GM23248 (cell line): ENCODE results near the gene C2CD4A.

ENCODE experiments used
- EZH2 ChIP-seq: fragments of 200-600 bp; sonication (generic); IDR thresholded peaks from 2 replicates; pipeline ENCODE4 v1.6.1; 2018; ENCODE audit warnings: antibody characterized with exemption, mild to moderate bottlenecking; ENCODE audit not compliant: insufficient read depth, poor library complexity, severe bottlenecking
- EZH2phosphoT487 ChIP-seq: fragments of 200-600 bp; sonication (generic); IDR thresholded peaks from 2 replicates; pipeline ENCODE4 v1.6.1; 2018; ENCODE audit warnings: antibody characterized with exemption, moderate library complexity, mild to moderate bottlenecking, low read depth; ENCODE audit not compliant: insufficient read depth

DNA sequence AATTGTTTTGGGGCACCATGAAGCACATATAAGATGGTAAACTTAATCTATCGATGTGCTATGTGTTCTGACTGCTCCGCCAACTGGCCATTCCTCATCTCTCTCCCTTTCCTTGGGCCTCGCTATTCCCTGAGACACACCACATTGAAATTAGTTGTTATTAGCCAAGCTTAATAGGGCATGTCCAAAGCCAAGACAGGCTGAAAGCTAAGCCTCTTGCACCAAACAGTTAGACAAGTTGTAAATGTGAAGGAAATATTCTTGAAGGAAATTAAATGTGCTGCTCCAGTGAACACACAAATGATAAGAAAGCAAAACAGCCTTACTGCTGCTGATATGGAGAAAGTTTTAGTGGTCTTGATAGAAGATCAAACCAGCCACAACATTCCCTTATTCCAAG is 39.3 kb downstream of the C2CD4A start:
- TF ChIP-seq EZH2 (no peak), EZH2phosphoT487 (no peak)
